D721Med (cell line): ENCODE results near the gene WDSUB1.

Experiments
- DNase-seq: peaks from one replicate; pipeline ENCODE4 v3.0.0; 2011; ENCODE audit warnings: low spot score; ENCODE audit not compliant: insufficient read length
- FAIRE-seq: peaks from 2 replicates; lab custom pipeline; 2011; peaks lifted over from hg19 to GRCh38; lab: Jason Lieb, UNC
- CTCF ChIP-seq: IDR thresholded peaks from 2 replicates; pipeline ENCODE4 v1.5.1; 2012; ENCODE audit warnings: mild to moderate bottlenecking, control low read depth; ENCODE audit not compliant: insufficient read depth; ENCODE audit errors: missing control alignments

The WDSUB1 gene

GRCh38 chr2:159204381-159205144, 81.9 kb downstream of the WDSUB1 start:
- no peak for TF ChIP-seq CTCF
- no peak for FAIRE-seq
- DNase-seq, result no peak

GRCh38 chr2:159202568-159203071, 83.9 kb downstream of the WDSUB1 start:
- no peak for TF ChIP-seq CTCF
- FAIRE-seq (no peak), DNase-seq (no peak)

GRCh38 chr2:159201360-159202063, 85.0 kb downstream of the WDSUB1 start:
- FAIRE-seq (no peak), DNase-seq (no peak)
- TF ChIP-seq CTCF, result no peak

- no peak for FAIRE-seq
- no peak for DNase-seq
- TF ChIP-seq CTCF, result no peak
Measured at GRCh38 chr2:159200498-159200897, 86.0 kb downstream of the WDSUB1 start.

GRCh38 chr2:159199761-159200465, 86.6 kb downstream of the WDSUB1 start:
- DNase-seq (no peak), FAIRE-seq (no peak)
- TF ChIP-seq CTCF, result no peak

GRCh38 chr2:159199236-159199635, 87.3 kb downstream of the WDSUB1 start:
- TF ChIP-seq CTCF, result no peak
- FAIRE-seq (no peak), DNase-seq (no peak)
